ENCODE results near the gene CAPZB.
A peak's percentile ranks its signal among the peaks of the same experiment; 100 is the strongest.

CAPZB gene

DNA sequence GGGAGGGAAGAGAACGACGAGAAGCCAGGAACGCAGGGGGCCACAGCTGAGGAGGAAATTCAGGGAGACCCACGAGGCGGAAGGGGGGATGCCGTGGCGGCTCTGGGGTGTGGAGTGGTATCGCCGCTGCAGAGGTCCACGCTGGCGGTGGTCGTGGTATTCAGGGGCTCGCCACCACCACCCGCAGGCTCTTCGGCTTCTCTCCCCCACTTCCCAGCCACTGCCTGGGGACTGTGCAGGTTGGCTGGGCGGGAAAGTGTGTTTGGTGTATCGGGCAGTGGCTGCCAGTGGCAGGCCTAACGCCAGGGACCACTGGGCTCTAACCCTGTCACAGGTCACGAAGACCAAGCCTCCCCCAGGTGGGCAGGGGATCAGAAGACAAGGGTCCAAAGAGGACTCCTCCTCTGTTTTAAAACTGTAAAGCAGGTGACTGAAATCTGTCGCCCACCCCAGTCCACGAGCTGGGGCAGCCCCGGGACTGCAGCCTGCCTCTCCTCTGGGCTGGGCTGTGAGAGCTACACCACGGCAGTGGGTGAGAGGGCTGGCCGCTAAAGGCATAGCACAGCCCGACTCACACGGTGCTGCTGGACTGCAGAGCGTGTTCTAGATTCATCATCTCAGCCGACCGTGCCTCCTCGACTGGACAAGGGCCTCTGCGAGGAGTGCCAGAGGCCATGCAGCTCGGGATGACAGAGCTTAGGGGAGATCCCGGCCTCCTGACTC lies 142.3 kb downstream of the CAPZB start:
- TF ChIP-seq POLR2A (IDR thresholded peaks at IDR 0.05; ENCODE audit: extremely low read depth, insufficient read length): no peak
- no peak for TF ChIP-seq MYC (IDR thresholded peaks at IDR 0.05; ENCODE audit: low read depth, low read length)
- TF ChIP-seq, protein P1, sequence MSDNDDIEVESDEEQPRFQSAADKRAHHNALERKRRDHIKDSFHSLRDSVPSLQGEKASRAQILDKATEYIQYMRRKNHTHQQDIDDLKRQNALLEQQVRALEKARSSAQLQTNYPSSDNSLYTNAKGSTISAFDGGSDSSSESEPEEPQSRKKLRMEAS (IDR thresholded peaks at IDR 0.05; ENCODE audit: low read depth, low read length): no peak
- TF ChIP-seq, protein P2, sequence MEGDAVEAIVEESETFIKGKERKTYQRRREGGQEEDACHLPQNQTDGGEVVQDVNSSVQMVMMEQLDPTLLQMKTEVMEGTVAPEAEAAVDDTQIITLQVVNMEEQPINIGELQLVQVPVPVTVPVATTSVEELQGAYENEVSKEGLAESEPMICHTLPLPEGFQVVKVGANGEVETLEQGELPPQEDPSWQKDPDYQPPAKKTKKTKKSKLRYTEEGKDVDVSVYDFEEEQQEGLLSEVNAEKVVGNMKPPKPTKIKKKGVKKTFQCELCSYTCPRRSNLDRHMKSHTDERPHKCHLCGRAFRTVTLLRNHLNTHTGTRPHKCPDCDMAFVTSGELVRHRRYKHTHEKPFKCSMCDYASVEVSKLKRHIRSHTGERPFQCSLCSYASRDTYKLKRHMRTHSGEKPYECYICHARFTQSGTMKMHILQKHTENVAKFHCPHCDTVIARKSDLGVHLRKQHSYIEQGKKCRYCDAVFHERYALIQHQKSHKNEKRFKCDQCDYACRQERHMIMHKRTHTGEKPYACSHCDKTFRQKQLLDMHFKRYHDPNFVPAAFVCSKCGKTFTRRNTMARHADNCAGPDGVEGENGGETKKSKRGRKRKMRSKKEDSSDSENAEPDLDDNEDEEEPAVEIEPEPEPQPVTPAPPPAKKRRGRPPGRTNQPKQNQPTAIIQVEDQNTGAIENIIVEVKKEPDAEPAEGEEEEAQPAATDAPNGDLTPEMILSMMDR (IDR thresholded peaks at IDR 0.05; ENCODE audit: low read depth, low read length): no peak
- no peak for DNase-seq (ENCODE audit: low read depth)
- no peak overlapping the region for H3K4me3 ChIP-seq (ENCODE audit: low read depth, low read length)

DNA sequence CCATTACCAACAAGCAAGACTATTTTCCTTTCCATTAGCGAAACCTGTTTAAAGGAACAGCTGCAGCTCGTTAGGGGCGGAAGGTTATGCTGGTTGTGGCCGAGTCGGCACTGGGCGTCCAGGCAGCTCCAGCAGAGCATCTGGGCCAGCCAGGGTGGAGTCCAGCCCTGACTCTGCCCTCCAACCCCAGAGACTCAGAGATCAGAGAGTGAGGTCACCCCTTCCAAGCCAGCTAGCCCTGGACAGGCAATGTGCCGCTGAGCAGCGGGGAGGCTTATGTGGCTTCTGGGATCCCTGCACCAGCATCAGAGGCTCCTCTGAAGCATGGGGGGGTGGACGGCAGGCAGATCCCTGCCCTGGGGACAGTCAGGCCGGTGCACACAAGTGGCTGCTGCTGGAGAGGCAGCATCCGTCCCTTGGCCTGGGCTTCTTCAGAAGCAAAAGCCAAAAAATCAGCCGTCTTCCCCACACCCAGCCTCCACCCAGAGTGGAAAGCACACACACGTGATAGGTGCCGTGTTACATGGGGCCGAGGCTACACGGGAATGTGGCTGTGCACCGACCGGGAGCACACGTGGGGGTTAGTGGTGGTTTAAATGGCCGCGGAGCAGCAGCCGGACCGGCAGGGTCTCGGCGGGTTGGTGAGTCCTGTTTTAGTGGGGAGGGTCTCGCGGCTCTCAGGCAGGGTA lies 143.1 kb downstream of the CAPZB start:
- no peak for DNase-seq (ENCODE audit: low read depth)
- H3K4me3 ChIP-seq (ENCODE audit: low read depth, low read length): no peak overlapping the region
- TF ChIP-seq, protein P2 (IDR thresholded peaks at IDR 0.05; ENCODE audit: low read depth, low read length): no peak
- TF ChIP-seq POLR2A (IDR thresholded peaks at IDR 0.05; ENCODE audit: extremely low read depth, insufficient read length) (no peak), MYC (IDR thresholded peaks at IDR 0.05; ENCODE audit: low read depth, low read length) (no peak)
- TF ChIP-seq, protein P1 (IDR thresholded peaks at IDR 0.05; ENCODE audit: low read depth, low read length): no peak

DNA sequence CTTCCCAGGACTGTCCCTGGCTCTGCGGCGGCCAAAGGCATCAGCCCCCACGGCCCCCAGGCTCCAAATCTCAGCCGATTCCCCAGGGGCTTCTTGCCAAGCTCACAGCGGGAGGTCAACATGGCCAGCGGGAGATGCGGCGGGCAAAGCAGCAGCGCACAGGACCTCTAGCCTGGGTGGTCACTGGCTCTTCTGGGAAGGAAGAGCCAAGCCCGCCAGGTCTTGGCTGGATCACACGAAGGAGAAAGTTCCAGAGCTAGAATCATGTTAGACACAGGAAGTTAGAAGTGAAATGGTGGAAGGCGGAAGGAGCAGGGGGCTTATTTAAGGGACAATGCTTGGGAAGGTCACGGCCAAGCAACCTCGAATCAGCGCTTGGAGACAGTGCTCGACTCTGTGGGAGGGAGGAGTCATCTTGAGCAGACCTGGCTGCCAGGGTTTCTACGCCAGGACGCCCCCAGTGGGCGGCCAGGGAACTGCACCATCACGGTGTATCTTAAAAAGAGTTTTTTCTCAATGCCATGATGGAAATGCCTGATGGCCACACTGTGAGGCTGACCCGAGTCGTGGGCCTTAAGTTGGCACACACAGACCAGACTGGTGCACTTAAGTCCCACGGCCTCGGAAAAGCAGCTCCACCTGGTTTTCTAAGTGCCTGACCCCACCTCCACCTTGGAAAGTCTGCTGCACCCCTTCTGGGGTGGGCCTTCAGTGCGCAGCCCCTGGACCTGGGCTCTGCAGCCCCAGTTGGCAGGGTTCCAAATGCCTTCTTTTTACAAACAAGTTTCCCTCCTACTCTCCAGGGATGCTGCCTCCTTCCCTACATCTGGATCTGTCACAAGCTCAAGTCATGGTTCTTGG lies 143.9 kb downstream of the CAPZB start:
- DNase-seq (ENCODE audit: low read depth): peak; percentile 69
- H3K4me3 ChIP-seq (ENCODE audit: low read depth, low read length): no peak overlapping the region
- TF ChIP-seq, protein P2 (IDR thresholded peaks at IDR 0.05; ENCODE audit: low read depth, low read length): peak; percentile 85
- no peak for TF ChIP-seq POLR2A (IDR thresholded peaks at IDR 0.05; ENCODE audit: extremely low read depth, insufficient read length)

DNA sequence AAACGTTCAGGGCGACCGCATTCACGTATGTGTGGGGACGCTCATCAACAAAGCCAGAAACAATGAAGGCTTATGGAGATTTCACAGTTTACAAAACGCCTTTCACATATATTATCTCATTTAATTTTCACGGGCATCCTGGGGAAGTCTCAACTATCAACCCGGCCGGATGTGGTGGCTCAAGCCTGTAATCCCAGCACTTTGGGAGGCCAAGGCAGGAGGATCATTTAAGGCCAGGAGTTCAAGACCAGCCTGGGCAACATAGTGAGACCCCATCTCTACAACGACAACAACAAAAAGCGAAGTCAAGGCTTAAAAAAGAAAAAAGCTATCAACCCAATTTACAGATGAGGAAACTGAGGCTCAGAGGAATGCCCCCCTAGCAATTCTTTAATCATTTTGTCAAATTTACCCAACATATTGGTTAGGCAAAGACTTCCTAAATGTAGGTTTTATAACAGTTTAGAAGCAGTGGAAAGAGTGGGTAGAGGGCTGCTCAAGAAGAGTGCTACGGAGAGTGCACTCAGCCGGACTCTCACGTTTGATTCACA lies 144.9 kb downstream of the CAPZB start:
- no peak for TF ChIP-seq MYC (IDR thresholded peaks at IDR 0.05; ENCODE audit: low read depth, low read length)
- TF ChIP-seq, protein P1 (IDR thresholded peaks at IDR 0.05; ENCODE audit: low read depth, low read length): no peak
- TF ChIP-seq POLR2A (IDR thresholded peaks at IDR 0.05; ENCODE audit: extremely low read depth, insufficient read length): no peak
- TF ChIP-seq, protein P2 (IDR thresholded peaks at IDR 0.05; ENCODE audit: low read depth, low read length): no peak
- no peak overlapping the region for H3K4me3 ChIP-seq (ENCODE audit: low read depth, low read length)
- DNase-seq (ENCODE audit: low read depth): no peak

DNA sequence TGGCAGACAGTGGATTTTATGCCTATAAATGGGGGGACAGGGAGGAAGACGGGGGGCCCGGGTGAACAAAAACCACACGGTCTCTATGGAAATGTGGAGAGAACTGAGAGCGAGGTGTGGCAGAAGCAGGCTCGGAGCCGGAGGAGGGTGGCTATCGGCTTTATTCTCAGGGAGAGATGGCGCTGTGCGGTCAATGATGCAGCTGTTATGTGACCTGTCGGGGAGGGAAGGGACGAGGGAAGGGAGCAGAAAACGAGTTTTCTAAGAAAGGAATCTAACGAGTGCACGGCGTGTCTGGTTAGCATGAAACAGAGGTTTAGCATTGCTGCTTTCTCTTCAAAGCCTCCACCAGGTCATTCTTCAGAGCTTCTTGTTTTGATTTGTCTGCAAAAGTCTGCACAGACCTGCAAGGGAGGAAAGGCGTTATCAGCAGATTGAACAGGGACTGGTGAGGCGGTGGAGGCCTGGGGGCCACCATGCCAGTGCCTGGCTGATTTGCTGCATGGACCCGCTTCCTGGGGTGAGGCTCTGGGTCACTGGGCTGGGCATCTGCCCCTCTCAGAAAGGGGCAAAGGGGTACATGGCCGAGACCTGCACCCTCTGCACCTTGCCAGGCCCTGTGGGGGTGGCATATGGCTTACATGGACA lies 146.0 kb downstream of the CAPZB start:
- no peak for TF ChIP-seq MYC (IDR thresholded peaks at IDR 0.05; ENCODE audit: low read depth, low read length)
- TF ChIP-seq, protein P2 (IDR thresholded peaks at IDR 0.05; ENCODE audit: low read depth, low read length): no peak
- TF ChIP-seq, protein P1 (IDR thresholded peaks at IDR 0.05; ENCODE audit: low read depth, low read length): no peak
- TF ChIP-seq POLR2A (IDR thresholded peaks at IDR 0.05; ENCODE audit: extremely low read depth, insufficient read length): no peak

More for the DNA sequence above, 146.0 kb downstream of the CAPZB start:
- H3K4me3 ChIP-seq (ENCODE audit: low read depth, low read length): no peak overlapping the region
- DNase-seq (ENCODE audit: low read depth): no peak

All from NB4 (cell line).